ENCODE results near the gene SKAP2.

GRCh38 chr7:26864309-26865093, at the start of gene SKAP2:
- TF ChIP-seq, protein P1, sequence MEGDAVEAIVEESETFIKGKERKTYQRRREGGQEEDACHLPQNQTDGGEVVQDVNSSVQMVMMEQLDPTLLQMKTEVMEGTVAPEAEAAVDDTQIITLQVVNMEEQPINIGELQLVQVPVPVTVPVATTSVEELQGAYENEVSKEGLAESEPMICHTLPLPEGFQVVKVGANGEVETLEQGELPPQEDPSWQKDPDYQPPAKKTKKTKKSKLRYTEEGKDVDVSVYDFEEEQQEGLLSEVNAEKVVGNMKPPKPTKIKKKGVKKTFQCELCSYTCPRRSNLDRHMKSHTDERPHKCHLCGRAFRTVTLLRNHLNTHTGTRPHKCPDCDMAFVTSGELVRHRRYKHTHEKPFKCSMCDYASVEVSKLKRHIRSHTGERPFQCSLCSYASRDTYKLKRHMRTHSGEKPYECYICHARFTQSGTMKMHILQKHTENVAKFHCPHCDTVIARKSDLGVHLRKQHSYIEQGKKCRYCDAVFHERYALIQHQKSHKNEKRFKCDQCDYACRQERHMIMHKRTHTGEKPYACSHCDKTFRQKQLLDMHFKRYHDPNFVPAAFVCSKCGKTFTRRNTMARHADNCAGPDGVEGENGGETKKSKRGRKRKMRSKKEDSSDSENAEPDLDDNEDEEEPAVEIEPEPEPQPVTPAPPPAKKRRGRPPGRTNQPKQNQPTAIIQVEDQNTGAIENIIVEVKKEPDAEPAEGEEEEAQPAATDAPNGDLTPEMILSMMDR (IDR thresholded peaks at IDR 0.05; ENCODE audit: poor library complexity, severe bottlenecking): no peak
- TF ChIP-seq, protein P2, sequence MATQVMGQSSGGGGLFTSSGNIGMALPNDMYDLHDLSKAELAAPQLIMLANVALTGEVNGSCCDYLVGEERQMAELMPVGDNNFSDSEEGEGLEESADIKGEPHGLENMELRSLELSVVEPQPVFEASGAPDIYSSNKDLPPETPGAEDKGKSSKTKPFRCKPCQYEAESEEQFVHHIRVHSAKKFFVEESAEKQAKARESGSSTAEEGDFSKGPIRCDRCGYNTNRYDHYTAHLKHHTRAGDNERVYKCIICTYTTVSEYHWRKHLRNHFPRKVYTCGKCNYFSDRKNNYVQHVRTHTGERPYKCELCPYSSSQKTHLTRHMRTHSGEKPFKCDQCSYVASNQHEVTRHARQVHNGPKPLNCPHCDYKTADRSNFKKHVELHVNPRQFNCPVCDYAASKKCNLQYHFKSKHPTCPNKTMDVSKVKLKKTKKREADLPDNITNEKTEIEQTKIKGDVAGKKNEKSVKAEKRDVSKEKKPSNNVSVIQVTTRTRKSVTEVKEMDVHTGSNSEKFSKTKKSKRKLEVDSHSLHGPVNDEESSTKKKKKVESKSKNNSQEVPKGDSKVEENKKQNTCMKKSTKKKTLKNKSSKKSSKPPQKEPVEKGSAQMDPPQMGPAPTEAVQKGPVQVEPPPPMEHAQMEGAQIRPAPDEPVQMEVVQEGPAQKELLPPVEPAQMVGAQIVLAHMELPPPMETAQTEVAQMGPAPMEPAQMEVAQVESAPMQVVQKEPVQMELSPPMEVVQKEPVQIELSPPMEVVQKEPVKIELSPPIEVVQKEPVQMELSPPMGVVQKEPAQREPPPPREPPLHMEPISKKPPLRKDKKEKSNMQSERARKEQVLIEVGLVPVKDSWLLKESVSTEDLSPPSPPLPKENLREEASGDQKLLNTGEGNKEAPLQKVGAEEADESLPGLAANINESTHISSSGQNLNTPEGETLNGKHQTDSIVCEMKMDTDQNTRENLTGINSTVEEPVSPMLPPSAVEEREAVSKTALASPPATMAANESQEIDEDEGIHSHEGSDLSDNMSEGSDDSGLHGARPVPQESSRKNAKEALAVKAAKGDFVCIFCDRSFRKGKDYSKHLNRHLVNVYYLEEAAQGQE (IDR thresholded peaks at IDR 0.05; ENCODE audit: borderline replicate concordance): no peak
- TF ChIP-seq RAD21 (conservative IDR thresholded peaks at IDR 0.05): no peak
